ENCODE results near the gene SLC16A5.
"Not testable (repeated sequence)": the region's sequence is repeated elsewhere in the genome, so short reads cannot be mapped to it uniquely, and the experiment has no call there.

Gene SLC16A5

DNA sequence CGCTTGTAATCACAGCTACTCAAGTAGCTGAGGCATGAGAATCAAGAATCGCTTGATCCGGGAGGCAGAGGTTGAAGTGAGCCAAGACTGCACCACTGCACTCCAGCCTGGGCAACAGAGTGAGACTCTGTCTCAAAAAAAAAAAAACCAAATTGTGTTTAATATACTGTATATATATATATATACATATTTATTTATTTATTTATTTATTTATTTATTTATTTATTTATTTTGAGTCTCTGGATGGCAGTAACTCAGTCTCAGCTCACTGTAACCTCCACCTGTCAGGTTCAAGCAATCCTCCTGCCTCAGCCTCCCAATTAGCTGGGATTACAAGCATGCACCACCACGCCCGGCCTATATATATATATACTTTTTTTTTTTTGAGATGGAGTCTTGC lies 14.8 kb upstream of the SLC16A5 start:
- not testable (repeated sequence) for H2AK5ac ChIP-seq (ENCODE audit: low read length); H3K23ac ChIP-seq (ENCODE audit: low read length); DNase-seq; H3K18ac ChIP-seq (ENCODE audit: low read length); H4K8ac ChIP-seq (ENCODE audit: low read depth, low read length); H3K79me1 ChIP-seq (ENCODE audit: low read length); H3K79me2 ChIP-seq (ENCODE audit: control insufficient read depth, insufficient read depth, low read length); H3K56ac ChIP-seq (ENCODE audit: low read length); H3K9ac ChIP-seq (ENCODE audit: low read length); H2BK120ac ChIP-seq (ENCODE audit: low read depth, low read length); H2BK5ac ChIP-seq (ENCODE audit: low read length); H3K27me3 ChIP-seq (ENCODE audit: insufficient read depth, low read length, poor library complexity); H3K4me2 ChIP-seq (ENCODE audit: low read length); H4K5ac ChIP-seq (ENCODE audit: low read length); H3K27ac ChIP-seq (ENCODE audit: low read depth, low read length); H3K4ac ChIP-seq (ENCODE audit: low read depth, low read length); H3K4me3 ChIP-seq (ENCODE audit: low read length); H2BK15ac ChIP-seq (replicated peaks; ENCODE audit: low read depth); H3K4me1 ChIP-seq (ENCODE audit: control insufficient read depth, low read depth, low read length); H3K36me3 ChIP-seq (ENCODE audit: control insufficient read depth, insufficient read depth, low read length)
- no CpG with 5 or more reads among the region's 5 CpGs for WGBS (ENCODE audit: extremely low coverage, insufficient coverage, low lambda C conversion rate)

GRCh38 chr17:75073618-75074047 lies 14.1 kb upstream of the SLC16A5 start:
- H3K4me3 ChIP-seq (ENCODE audit: low read length) = no peak overlapping the region
- no peak overlapping the region for H4K5ac ChIP-seq (ENCODE audit: low read length)

DNA sequence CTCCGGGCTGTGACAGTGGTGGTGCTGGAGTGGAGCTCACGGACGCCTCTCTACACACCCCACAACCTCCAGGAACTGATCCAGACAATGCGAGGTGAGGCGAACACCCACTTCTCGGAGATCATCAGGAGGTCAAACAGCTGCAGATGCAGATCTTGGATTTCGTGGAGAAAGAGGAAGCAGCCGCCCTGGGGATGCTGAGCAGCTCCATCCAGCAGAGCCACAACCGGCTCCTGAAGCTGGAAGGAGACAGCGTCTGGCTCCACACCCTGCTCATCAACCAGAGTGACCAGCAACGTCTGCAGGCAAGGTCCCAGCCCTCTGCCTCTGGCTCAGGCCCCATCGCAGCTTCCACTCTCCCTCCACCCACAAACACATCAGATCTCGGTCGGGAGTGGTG lies 13.2 kb upstream of the SLC16A5 start:
- no peak for DNase-seq
- Histone ChIP-seq H3K18ac (ENCODE audit: low read length) (no peak overlapping the region), H3K27ac (ENCODE audit: low read depth, low read length) (no peak overlapping the region), H3K27me3 (ENCODE audit: insufficient read depth, low read length, poor library complexity) (no peaks in the 10 kb centered on the region), H3K36me3 (ENCODE audit: control insufficient read depth, insufficient read depth, low read length) (no peaks in the 10 kb centered on the region), H2BK120ac (ENCODE audit: low read depth, low read length) (no peak overlapping the region), H3K23ac (ENCODE audit: low read length) (no peak overlapping the region), H4K8ac (ENCODE audit: low read depth, low read length) (no peak overlapping the region), H2BK15ac (replicated peaks; ENCODE audit: low read depth) (no peak overlapping the region), H3K4me3 (ENCODE audit: low read length) (no peak overlapping the region), H4K5ac (ENCODE audit: low read length) (no peak overlapping the region), H2BK5ac (ENCODE audit: low read length) (no peak overlapping the region), H3K4me1 (ENCODE audit: control insufficient read depth, low read depth, low read length) (peaks cover 8% of the 10 kb centered on the region), H3K79me2 (ENCODE audit: control insufficient read depth, insufficient read depth, low read length) (no peaks in the 10 kb centered on the region), H2AK5ac (ENCODE audit: low read length) (no peak overlapping the region), H3K4ac (ENCODE audit: low read depth, low read length) (no peak overlapping the region), H3K56ac (ENCODE audit: low read length) (no peak overlapping the region), H3K4me2 (ENCODE audit: low read length) (no peak overlapping the region), H3K79me1 (ENCODE audit: low read length) (no peaks in the 10 kb centered on the region), H3K9ac (ENCODE audit: low read length) (no peak overlapping the region)
- no CpG with 5 or more reads among the region's 14 CpGs for WGBS (ENCODE audit: extremely low coverage, insufficient coverage, low lambda C conversion rate)

More at GRCh38 chr17:75073618-75074047, 14.1 kb upstream of the SLC16A5 start:
- H3K23ac ChIP-seq (ENCODE audit: low read length) = no peak overlapping the region
- no CpG with 5 or more reads among the region's 5 CpGs for WGBS (ENCODE audit: extremely low coverage, insufficient coverage, low lambda C conversion rate)
- no peak overlapping the region for H3K9ac ChIP-seq (ENCODE audit: low read length)
- no peak overlapping the region for H3K18ac ChIP-seq (ENCODE audit: low read length)
- H3K4me1 ChIP-seq (ENCODE audit: control insufficient read depth, low read depth, low read length) = peaks cover 8% of the 10 kb centered on the region
- peak overlapping the region; percentile 15 for H3K56ac ChIP-seq (ENCODE audit: low read length)
- no peak overlapping the region for H3K4me2 ChIP-seq (ENCODE audit: low read length)
- H3K27me3 ChIP-seq (ENCODE audit: insufficient read depth, low read length, poor library complexity) = no peaks in the 10 kb centered on the region
- H3K27ac ChIP-seq (ENCODE audit: low read depth, low read length) = no peak overlapping the region
- H3K36me3 ChIP-seq (ENCODE audit: control insufficient read depth, insufficient read depth, low read length) = no peaks in the 10 kb centered on the region
- H4K8ac ChIP-seq (ENCODE audit: low read depth, low read length) = no peak overlapping the region
- no peak overlapping the region for H2BK5ac ChIP-seq (ENCODE audit: low read length)
- H2AK5ac ChIP-seq (ENCODE audit: low read length) = no peak overlapping the region
- no peaks in the 10 kb centered on the region for H3K79me1 ChIP-seq (ENCODE audit: low read length)
- H2BK15ac ChIP-seq (replicated peaks; ENCODE audit: low read depth) = no peak overlapping the region
- no peak overlapping the region for H3K4ac ChIP-seq (ENCODE audit: low read depth, low read length)
- H2BK120ac ChIP-seq (ENCODE audit: low read depth, low read length) = no peak overlapping the region
- no peak for DNase-seq
- no peaks in the 10 kb centered on the region for H3K79me2 ChIP-seq (ENCODE audit: control insufficient read depth, insufficient read depth, low read length)

- H2BK5ac ChIP-seq (ENCODE audit: low read length) = no peak overlapping the region
- no peak overlapping the region for H3K27ac ChIP-seq (ENCODE audit: low read depth, low read length)
- H3K9ac ChIP-seq (ENCODE audit: low read length) = no peak overlapping the region
- no peak overlapping the region for H3K23ac ChIP-seq (ENCODE audit: low read length)
- H3K56ac ChIP-seq (ENCODE audit: low read length) = no peak overlapping the region
- no CpG with 5 or more reads among the region's 4 CpGs for WGBS (ENCODE audit: extremely low coverage, insufficient coverage, low lambda C conversion rate)
- no peak for DNase-seq
- no peak overlapping the region for H2AK5ac ChIP-seq (ENCODE audit: low read length)
- H3K79me2 ChIP-seq (ENCODE audit: control insufficient read depth, insufficient read depth, low read length) = no peaks in the 10 kb centered on the region
- H3K27me3 ChIP-seq (ENCODE audit: insufficient read depth, low read length, poor library complexity) = no peaks in the 10 kb centered on the region
- H4K5ac ChIP-seq (ENCODE audit: low read length) = no peak overlapping the region
- H2BK15ac ChIP-seq (replicated peaks; ENCODE audit: low read depth) = no peak overlapping the region
- no peak overlapping the region for H3K4me2 ChIP-seq (ENCODE audit: low read length)
- no peak overlapping the region for H2BK120ac ChIP-seq (ENCODE audit: low read depth, low read length)
- no peaks in the 10 kb centered on the region for H3K79me1 ChIP-seq (ENCODE audit: low read length)
- H4K8ac ChIP-seq (ENCODE audit: low read depth, low read length) = no peak overlapping the region
- H3K4ac ChIP-seq (ENCODE audit: low read depth, low read length) = no peak overlapping the region
- H3K18ac ChIP-seq (ENCODE audit: low read length) = no peak overlapping the region
- peaks cover 8% of the 10 kb centered on the region for H3K4me1 ChIP-seq (ENCODE audit: control insufficient read depth, low read depth, low read length)
- no peak overlapping the region for H3K4me3 ChIP-seq (ENCODE audit: low read length)
- no peaks in the 10 kb centered on the region for H3K36me3 ChIP-seq (ENCODE audit: control insufficient read depth, insufficient read depth, low read length)
These were observed 12.0 kb upstream of the SLC16A5 start for GRCh38 chr17:75075597-75076336.

- no peak overlapping the region for H3K18ac ChIP-seq (ENCODE audit: low read length)
- H3K4me3 ChIP-seq (ENCODE audit: low read length) = no peak overlapping the region
- H3K4ac ChIP-seq (ENCODE audit: low read depth, low read length) = no peak overlapping the region
- H3K4me2 ChIP-seq (ENCODE audit: low read length) = no peak overlapping the region
- no peak overlapping the region for H4K8ac ChIP-seq (ENCODE audit: low read depth, low read length)
- no peaks in the 10 kb centered on the region for H3K79me2 ChIP-seq (ENCODE audit: control insufficient read depth, insufficient read depth, low read length)
- H2BK5ac ChIP-seq (ENCODE audit: low read length) = no peak overlapping the region
- no peak overlapping the region for H2AK5ac ChIP-seq (ENCODE audit: low read length)
- H3K56ac ChIP-seq (ENCODE audit: low read length) = peak overlapping the region; percentile 63
- H4K5ac ChIP-seq (ENCODE audit: low read length) = no peak overlapping the region
- no peaks in the 10 kb centered on the region for H3K27me3 ChIP-seq (ENCODE audit: insufficient read depth, low read length, poor library complexity)
- no CpG with 5 or more reads among the region's 30 CpGs for WGBS (ENCODE audit: extremely low coverage, insufficient coverage, low lambda C conversion rate)
- no peak overlapping the region for H2BK120ac ChIP-seq (ENCODE audit: low read depth, low read length)
- H3K36me3 ChIP-seq (ENCODE audit: control insufficient read depth, insufficient read depth, low read length) = no peaks in the 10 kb centered on the region
- no peak overlapping the region for H2BK15ac ChIP-seq (replicated peaks; ENCODE audit: low read depth)
- DNase-seq = no peak
- H3K9ac ChIP-seq (ENCODE audit: low read length) = no peak overlapping the region
- H3K23ac ChIP-seq (ENCODE audit: low read length) = no peak overlapping the region
- peaks cover 8% of the 10 kb centered on the region for H3K4me1 ChIP-seq (ENCODE audit: control insufficient read depth, low read depth, low read length)
- no peak overlapping the region for H3K27ac ChIP-seq (ENCODE audit: low read depth, low read length)
- no peaks in the 10 kb centered on the region for H3K79me1 ChIP-seq (ENCODE audit: low read length)
These were observed 10.7 kb upstream of the SLC16A5 start for GRCh38 chr17:75077072-75077495.

Data from mesendoderm (in vitro differentiated cells).